NCI-H1048 (cell line): ENCODE data around the gene ERLIN1.

Experiments used
- DNase-seq: peaks from one replicate; lab custom pipeline; 2025; lab: John Stamatoyannopoulos, UW

The ERLIN1 gene

GRCh38 chr10:100172349-100172748 is 13.5 kb downstream of the ERLIN1 start:
- no peak for DNase-seq

DNA sequence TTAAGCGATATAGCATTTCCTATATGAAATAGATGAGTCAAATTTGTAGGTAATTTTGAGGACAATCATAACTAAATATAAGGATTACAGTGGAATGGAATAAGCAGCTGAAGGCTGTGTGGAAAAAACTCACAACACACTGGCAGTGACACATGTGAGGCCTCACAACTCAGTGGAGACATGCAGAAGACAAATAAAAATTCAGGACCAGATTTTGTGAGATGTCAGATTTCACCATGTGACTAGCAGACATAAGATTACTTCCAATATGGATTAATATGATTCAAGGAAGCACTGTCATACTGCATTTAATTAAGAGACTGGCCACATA is 17.6 kb downstream of the ERLIN1 start:
- no peak for DNase-seq

- no peak for DNase-seq
These were observed 18.1 kb downstream of the ERLIN1 start for GRCh38 chr10:100167553-100168312.

DNA sequence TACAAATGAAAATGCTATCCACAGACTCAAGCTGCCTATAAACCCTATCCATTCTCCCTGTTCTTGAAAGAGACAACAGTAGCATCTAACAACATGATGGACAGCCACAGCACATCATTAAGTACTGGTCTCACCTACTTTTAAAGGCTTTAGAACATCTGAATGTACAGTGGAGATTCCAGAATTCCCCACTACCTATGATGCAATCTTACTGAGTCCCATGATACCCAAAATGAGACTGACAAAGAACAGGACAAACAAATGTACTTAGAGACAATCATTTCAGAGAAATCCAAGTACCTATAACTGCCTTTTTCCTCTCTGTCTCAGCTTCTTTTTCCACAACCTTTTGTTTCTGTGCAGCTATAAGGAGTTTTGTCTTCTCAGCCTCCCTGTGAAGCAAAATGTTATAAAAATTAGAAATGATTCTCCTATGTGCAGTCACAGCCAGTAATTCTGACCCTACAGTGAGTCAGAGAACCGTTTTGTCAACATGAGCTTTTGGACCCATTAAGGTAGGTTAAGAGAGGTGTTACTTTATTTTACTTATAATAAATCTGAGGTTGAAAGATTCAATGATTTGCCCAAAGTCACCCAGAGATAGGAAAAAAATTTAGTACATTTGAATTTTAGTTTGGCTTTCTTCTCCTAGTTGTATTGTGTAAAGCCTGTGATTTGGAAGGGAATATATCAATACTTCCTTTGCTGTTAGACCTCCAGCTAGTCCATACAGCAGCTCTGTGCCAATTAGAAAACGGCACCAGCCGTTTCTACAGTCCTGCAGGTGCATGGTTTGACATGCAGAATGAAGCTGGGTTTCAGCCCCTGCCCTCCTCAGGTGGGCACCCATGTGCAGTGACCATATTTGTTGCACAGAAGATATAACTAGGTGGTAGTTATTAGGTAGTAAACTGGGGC is 21.9 kb downstream of the ERLIN1 start:
- no peak for DNase-seq

DNA sequence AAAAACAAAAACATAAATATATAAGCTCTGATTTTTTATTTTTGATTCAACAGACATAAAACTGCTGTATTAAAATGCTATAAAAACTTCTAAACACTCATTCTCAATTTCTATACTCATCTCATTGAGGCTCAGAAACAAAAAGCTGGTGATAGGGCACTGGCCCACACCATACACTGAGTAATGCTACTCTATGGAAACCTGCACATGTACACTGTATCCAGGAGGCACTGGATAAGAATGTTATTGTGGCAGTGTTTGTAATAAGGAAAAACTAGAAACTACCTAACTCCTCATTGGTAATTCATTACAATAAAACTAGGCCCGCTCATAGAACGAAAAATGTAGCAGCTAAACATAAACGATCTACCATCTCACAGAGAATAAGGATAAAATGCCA is 23.1 kb downstream of the ERLIN1 start:
- DNase-seq, result no peak

GRCh38 chr10:100158044-100158805 is 27.6 kb downstream of the ERLIN1 start:
- no peak for DNase-seq

DNA sequence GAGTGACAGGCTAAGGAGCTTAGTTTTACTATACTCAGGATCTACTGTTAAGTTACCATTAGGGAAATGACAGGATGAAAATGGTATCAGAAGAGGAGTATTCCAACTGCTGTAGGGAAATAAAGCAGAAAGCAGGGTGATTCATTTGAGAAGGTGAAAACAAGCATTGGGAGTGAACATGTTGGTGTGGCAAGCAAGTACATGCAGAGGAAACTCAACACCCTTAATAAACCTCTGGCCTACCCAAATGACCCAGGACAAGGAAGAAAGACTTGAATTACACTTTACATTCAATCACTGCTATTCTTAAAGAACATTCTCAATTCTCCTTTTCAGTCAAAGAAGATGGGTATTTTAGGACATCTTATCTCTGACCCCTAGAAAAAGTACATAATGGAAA is 28.7 kb downstream of the ERLIN1 start:
- no peak for DNase-seq

- DNase-seq, result no peak
These were observed 29.9 kb downstream of the ERLIN1 start for GRCh38 chr10:100155936-100156335.

DNA sequence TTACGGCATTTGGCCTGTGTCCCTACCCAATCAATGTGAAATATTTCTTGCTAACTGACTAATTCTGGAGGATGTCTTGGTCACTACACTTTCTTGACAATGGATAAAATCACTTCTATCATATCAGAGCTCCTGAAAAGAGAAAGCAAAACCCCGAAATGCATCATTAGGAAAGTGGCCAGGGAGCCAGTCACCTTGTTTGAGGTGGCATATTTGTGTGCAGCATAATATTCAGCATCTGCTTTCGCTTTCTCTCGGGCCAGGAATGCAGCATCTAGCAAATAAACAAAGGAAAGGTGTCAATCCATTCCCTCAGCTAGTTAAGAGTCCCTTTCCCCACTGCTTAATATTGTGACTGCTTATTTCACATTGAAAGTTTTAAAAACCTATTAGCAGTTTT is 31.2 kb downstream of the ERLIN1 start:
- DNase-seq, result no peak

DNA sequence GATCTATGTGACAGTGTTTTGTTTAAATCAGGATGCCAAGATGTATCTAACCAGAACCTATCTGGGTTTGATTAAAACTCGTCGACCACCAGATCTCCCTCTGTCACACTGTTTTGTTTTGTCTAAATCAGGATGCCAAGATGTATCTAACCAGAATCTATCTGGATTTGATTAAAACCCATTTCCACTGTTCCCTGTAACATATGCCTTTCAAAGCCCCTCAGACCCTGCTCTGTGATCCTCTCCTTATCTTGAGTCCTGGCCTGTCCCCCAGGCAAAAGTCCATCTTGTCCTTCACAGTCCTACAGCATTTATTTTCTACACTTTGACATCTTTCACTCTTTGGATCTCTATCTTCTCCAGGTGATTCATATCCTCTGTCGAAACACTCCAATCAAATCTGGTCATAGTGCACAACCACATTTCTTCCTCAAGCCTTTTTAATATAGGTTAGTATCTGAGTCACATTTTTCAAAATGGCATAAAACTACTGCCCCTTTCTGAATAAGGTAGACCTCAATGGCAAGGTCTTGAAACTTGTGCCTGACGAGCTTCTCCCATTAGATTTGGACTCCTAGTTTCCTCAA is 32.5 kb downstream of the ERLIN1 start:
- DNase-seq, result no peak

DNA sequence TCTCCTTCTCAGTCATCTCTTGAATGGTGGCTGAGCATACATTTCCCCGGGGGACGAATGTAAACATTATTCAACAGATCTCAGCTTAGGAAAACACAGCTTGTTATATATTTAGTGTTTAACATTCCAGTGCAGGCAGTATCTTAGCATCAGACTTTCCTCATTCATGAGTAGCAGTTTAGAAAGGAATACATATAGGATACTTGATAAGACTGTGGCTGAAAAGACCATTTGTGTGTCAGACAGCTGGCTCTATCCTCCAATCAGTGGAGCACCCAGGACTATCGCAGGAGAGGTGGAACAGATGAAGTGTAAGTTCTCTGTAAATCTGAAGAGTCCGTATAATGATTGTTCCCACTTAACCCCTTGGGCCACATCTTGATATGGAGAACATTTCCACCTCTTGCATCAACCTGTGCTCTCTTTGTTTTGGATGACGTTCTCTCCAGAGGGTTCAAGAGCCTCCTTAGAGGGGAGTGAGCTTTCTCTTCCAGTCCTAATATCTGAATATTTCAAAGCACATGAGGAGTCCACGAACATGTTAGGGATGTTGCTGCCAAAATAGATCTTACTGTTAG is 34.0 kb downstream of the ERLIN1 start:
- no peak for DNase-seq

GRCh38 chr10:100148353-100149211 is 37.2 kb downstream of the ERLIN1 start:
- no peak for DNase-seq

- DNase-seq, result no peak
These were observed 38.8 kb downstream of the ERLIN1 start for GRCh38 chr10:100146875-100147650.

- DNase-seq, result no peak
These were observed 39.4 kb downstream of the ERLIN1 start for GRCh38 chr10:100146398-100146797.

- no peak for DNase-seq
These were observed 42.1 kb downstream of the ERLIN1 start for GRCh38 chr10:100143756-100144155.

GRCh38 chr10:100141446-100142087 is 44.3 kb downstream of the ERLIN1 start:
- no peak for DNase-seq

DNA sequence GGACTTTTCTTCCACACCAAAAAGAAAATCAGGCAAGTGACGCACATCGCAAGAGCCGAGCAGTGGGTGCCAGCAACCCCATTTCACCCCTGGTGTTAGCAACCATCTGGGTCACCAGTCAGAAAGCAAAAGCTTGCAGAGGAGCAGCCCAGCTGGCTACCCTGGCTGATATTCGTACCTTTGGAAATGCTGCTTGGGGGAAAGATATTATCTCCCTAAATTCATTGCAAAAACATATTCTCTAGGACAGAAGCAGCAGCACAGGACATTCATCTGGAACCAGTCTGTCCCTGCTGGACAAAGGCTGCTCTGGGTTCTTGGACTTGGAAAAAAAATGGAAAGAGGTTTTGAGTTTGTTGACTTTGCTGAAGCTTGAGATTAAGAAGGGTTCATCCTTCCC is 45.8 kb downstream of the ERLIN1 start:
- no peak for DNase-seq

GRCh38 chr10:100138921-100139496 is 46.8 kb downstream of the ERLIN1 start:
- no peak for DNase-seq

GRCh38 chr10:100135486-100135885 is 50.3 kb downstream of the ERLIN1 start:
- DNase-seq, result no peak
